Gastrocnemius medialis (tissue), 4 donors: ENCODE measurements around the gene CLSTN1. TPM values are rescaled to one million over a fixed set of nuclear protein-coding genes. Genes with fewer than 3 reads are reported as not detected.

Source experiments
- ATAC-seq, 2 donors: fragments of 150-250 bp; one replicate each; pipeline ENCODE4 v1.9.1; 2016
- DNase-seq, 2 donors: peaks; one replicate each; pipeline ENCODE4 v3.0.0-alpha.2; 2019
- H3K27ac ChIP-seq, 4 donors: fragments of 200-600 bp; sonication (generic); 1 replicate in 1 of 4; 2 replicates in 3 of 4; pipeline ENCODE4 v1.5.1; 2016 to 2018; ENCODE audit warnings: mild to moderate bottlenecking in 2 of 4, moderate library complexity in 1 of 4
- H3K27me3 ChIP-seq, 3 donors: fragments of 200-600 bp; sonication (generic) in 2 of 3; 1 replicate in 1 of 3; 2 replicates in 2 of 3; pipeline versions ENCODE4 v1.5.1 to v1.6.0; 2016 to 2019; ENCODE audit warnings: mild to moderate bottlenecking in 1 of 3, moderate library complexity in 1 of 3
- H3K36me3 ChIP-seq, 2 donors: fragments of 200-600 bp; sonication (generic) in 1 of 2; one replicate each; pipeline ENCODE4 v1.5.1; 2017 to 2018
- H3K4me1 ChIP-seq, 2 donors: fragments of 200-600 bp; sonication (generic) in 1 of 2; one replicate each; pipeline ENCODE4 v1.5.1; 2016 to 2017; ENCODE audit warnings: mild to moderate bottlenecking in 2 of 2
- H3K4me3 ChIP-seq, 4 donors: fragments of 200-600 bp; sonication (generic) in 3 of 4; 1 replicate in 1 of 4; 2 replicates in 3 of 4; pipeline ENCODE4 v1.5.1; 2016 to 2019; ENCODE audit warnings: mild to moderate bottlenecking in 2 of 4
- H3K9me3 ChIP-seq, 3 donors: fragments of 200-600 bp; sonication (generic) in 2 of 3; 1 replicate in 1 of 3; 2 replicates in 2 of 3; pipeline ENCODE4 v1.5.1; 2016 to 2019
- POLR2A ChIP-seq, 2 donors: fragments of 450-650 bp; IDR thresholded peaks; one replicate each; pipeline ENCODE4 v1.6.1; 2017; ENCODE audit warnings: antibody characterized with exemption in 2 of 2, mild to moderate bottlenecking in 2 of 2, moderate library complexity in 2 of 2
- in situ Hi-C, 4 donors: fragments of 200-750 bp; cut with MboI; loops; one replicate each; pipeline versions ENCODE4 v1.15.0 to v1.8.0; 2017; ENCODE audit warnings: low sequenced_read_pairs in 4 of 4
- intact Hi-C: fragments of 100-400 bp; cut with DNase I; formaldehyde crosslinking; loops from one replicate; pipeline ENCODE4 v1.15.1; 2023; ENCODE audit warnings: low total_unique reads
- total RNA-seq, 4 donors: library from RNA; depleted of rRNA; stranded (reverse); fragments of >200 nt; gene quantifications; one replicate each; pipeline versions ENCODE4 v1.1.0 to v1.2.3, GENCODE V29; 2016
- TF ChIP-seq, protein P1 (sequence below), 5 experiments: fragments of 450-650 bp in 3 of 5; fragments of 200-600 bp in 2 of 5; sonication (generic) in 2 of 5; IDR thresholded peaks in 4 of 5; conservative IDR thresholded peaks in 1 of 5; 1 replicate in 4 of 5; 2 replicates in 1 of 5; pipeline ENCODE4 v1.5.1; 2016 to 2019; ENCODE audit warnings: antibody characterized with exemption in 5 of 5, mild to moderate bottlenecking in 3 of 5, moderate library complexity in 3 of 5

CLSTN1 gene
- total RNA-seq, 4 donors from 2014 or later, result 8.5 to 25.7 (median 22.0) TPM

- Histone ChIP-seq H3K27ac (no peak overlapping the region), H3K36me3 (no peaks in the 10 kb centered on the region), H3K27me3 (no peaks in the 10 kb centered on the region), H3K9me3 (no peaks in the 10 kb centered on the region), H3K4me3 (no peak overlapping the region), H3K4me1 (no peaks in the 10 kb centered on the region)
- DNase-seq (no peak), ATAC-seq (no peak)
- intact Hi-C loops (no loop called here), in situ Hi-C loops (no loop called here)
- TF ChIP-seq, protein P1, sequence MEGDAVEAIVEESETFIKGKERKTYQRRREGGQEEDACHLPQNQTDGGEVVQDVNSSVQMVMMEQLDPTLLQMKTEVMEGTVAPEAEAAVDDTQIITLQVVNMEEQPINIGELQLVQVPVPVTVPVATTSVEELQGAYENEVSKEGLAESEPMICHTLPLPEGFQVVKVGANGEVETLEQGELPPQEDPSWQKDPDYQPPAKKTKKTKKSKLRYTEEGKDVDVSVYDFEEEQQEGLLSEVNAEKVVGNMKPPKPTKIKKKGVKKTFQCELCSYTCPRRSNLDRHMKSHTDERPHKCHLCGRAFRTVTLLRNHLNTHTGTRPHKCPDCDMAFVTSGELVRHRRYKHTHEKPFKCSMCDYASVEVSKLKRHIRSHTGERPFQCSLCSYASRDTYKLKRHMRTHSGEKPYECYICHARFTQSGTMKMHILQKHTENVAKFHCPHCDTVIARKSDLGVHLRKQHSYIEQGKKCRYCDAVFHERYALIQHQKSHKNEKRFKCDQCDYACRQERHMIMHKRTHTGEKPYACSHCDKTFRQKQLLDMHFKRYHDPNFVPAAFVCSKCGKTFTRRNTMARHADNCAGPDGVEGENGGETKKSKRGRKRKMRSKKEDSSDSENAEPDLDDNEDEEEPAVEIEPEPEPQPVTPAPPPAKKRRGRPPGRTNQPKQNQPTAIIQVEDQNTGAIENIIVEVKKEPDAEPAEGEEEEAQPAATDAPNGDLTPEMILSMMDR (IDR thresholded peaks at IDR 0.05 in 4 of 5, conservative IDR thresholded peaks at IDR 0.05 in 1 of 5), result no peak
- no peak for TF ChIP-seq POLR2A (IDR thresholded peaks at IDR 0.05)
Observed at GRCh38 chr1:9701665-9702064, 122.1 kb downstream of the CLSTN1 start.

GRCh38 chr1:9700340-9700739 is 123.4 kb downstream of the CLSTN1 start:
- ATAC-seq (no peak), DNase-seq (no peak)
- no peak for TF ChIP-seq POLR2A (IDR thresholded peaks at IDR 0.05)
- TF ChIP-seq, protein P1 (IDR thresholded peaks at IDR 0.05 in 4 of 5, conservative IDR thresholded peaks at IDR 0.05 in 1 of 5), result no peak
- H3K4me1 ChIP-seq, result no peaks in the 10 kb centered on the region
- H3K27me3 ChIP-seq, result no peaks in the 10 kb centered on the region
- in situ Hi-C loops (no loop called here), intact Hi-C loops (no loop called here)
- H3K27ac ChIP-seq, result no peak overlapping the region
- no peaks in the 10 kb centered on the region for H3K36me3 ChIP-seq
- no peak overlapping the region for H3K4me3 ChIP-seq
- no peaks in the 10 kb centered on the region for H3K9me3 ChIP-seq

DNA sequence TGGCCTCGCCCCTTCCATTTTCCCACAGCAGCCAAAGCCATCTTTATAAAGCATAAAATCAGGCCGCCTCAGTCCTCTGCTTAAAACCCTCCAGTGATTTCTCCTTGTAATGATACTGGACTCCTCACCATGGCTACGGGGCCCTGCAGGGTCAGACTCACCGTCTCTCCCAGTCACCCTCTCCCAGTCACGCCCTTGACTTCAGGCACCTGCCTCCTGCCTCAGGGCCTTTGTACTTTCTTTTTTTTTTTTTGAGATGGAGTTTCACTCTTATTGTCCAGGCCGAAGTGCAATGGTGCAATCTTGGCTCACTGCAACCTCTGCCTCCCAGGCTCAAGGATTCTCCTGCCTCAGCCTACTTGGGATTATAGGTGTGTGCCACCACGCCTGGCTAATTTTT is 124.4 kb downstream of the CLSTN1 start:
- intact Hi-C loops, result no loop called here
- DNase-seq, result no peak
- Histone ChIP-seq H3K4me3 (no peak overlapping the region), H3K27ac (no peak overlapping the region), H3K4me1 (no peaks in the 10 kb centered on the region), H3K9me3 (no peaks in the 10 kb centered on the region), H3K27me3 (no peaks in the 10 kb centered on the region), H3K36me3 (no peaks in the 10 kb centered on the region)
- TF ChIP-seq, protein P1 (IDR thresholded peaks at IDR 0.05 in 4 of 5, conservative IDR thresholded peaks at IDR 0.05 in 1 of 5), result no peak
- no peak for TF ChIP-seq POLR2A (IDR thresholded peaks at IDR 0.05)
- in situ Hi-C loops, result no loop called here
- ATAC-seq, result no peak

GRCh38 chr1:9696793-9697192 is 127.0 kb downstream of the CLSTN1 start:
- TF ChIP-seq POLR2A (IDR thresholded peaks at IDR 0.05), result no peak
- TF ChIP-seq, protein P1 (IDR thresholded peaks at IDR 0.05 in 4 of 5, conservative IDR thresholded peaks at IDR 0.05 in 1 of 5), result no peak
- DNase-seq (no peak), ATAC-seq (no peak)

DNA sequence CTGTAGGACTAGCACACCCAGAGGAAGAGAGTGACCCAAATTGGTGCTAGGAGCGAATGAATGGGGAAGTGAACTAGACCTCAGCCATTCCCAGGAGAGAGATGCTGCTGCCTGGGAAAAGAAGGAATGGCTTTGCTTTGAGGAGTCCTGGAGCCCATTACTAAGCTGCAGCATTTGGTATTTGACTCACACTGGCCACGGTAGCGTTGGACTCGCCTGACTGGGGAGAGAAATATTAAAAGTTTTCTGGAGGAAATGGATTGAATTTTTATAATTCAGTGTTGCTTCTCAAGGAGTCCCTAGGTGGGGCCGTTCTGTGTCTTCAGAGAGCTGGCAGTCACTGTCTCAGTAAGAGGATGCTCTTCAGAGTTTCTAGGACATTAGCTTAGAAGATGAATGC is 132.1 kb downstream of the CLSTN1 start:
- Histone ChIP-seq H3K9me3 (no peaks in the 10 kb centered on the region), H3K36me3 (no peaks in the 10 kb centered on the region), H3K27me3 (peaks cover 21 to 24% (median 21%) of the 10 kb centered on the region in 3 donors), H3K4me3 (no peak overlapping the region), H3K27ac (no peak overlapping the region), H3K4me1 (peaks cover 18 to 20% of the 10 kb centered on the region in 2 donors)
- in situ Hi-C loops, result no loop called here
- ATAC-seq (no peak), DNase-seq (no peak)
- no peak for TF ChIP-seq POLR2A (IDR thresholded peaks at IDR 0.05)
- TF ChIP-seq, protein P1 (IDR thresholded peaks at IDR 0.05 in 4 of 5, conservative IDR thresholded peaks at IDR 0.05 in 1 of 5), result no peak
- intact Hi-C loops, result no loop called here

More at GRCh38 chr1:9696793-9697192, 127.0 kb downstream of the CLSTN1 start:
- Histone ChIP-seq H3K4me1 (no peaks in the 10 kb centered on the region), H3K27me3 (no peaks in the 10 kb centered on the region), H3K9me3 (no peaks in the 10 kb centered on the region), H3K27ac (no peak overlapping the region), H3K4me3 (no peak overlapping the region), H3K36me3 (no peaks in the 10 kb centered on the region)
- in situ Hi-C loops, result no loop called here
- intact Hi-C loops, result no loop called here
